ENCODE data around the gene CSTB.

CSTB gene

GRCh38 chr21:43750339-43751033 lies 25.6 kb downstream of the CSTB start:
- DNase-seq (ENCODE audit: low read depth in 2 of 2): no peak

- no peak for DNase-seq (ENCODE audit: low read depth in 2 of 2)
Measured at GRCh38 chr21:43749651-43750262, 26.4 kb downstream of the CSTB start.

GRCh38 chr21:43748622-43749021 lies 27.5 kb downstream of the CSTB start:
- DNase-seq (ENCODE audit: low read depth in 2 of 2): no peak

- no peak for DNase-seq (ENCODE audit: low read depth in 2 of 2)
Measured at GRCh38 chr21:43745772-43746517, 30.2 kb downstream of the CSTB start.

GRCh38 chr21:43744725-43745124 lies 31.4 kb downstream of the CSTB start:
- DNase-seq (ENCODE audit: low read depth in 2 of 2): no peak

GRCh38 chr21:43743947-43744346 lies 32.2 kb downstream of the CSTB start:
- DNase-seq (ENCODE audit: low read depth in 2 of 2): no peak

GRCh38 chr21:43741423-43742096 lies 34.5 kb downstream of the CSTB start:
- no peak for DNase-seq (ENCODE audit: low read depth in 2 of 2)

- DNase-seq (ENCODE audit: low read depth in 2 of 2): no peak
Measured at GRCh38 chr21:43740497-43741156, 35.5 kb downstream of the CSTB start.

- no peak for DNase-seq (ENCODE audit: low read depth in 2 of 2)
Measured at GRCh38 chr21:43739621-43740435, 36.3 kb downstream of the CSTB start.

GRCh38 chr21:43737158-43737950 lies 38.8 kb downstream of the CSTB start:
- DNase-seq (ENCODE audit: low read depth in 2 of 2): no peak

GRCh38 chr21:43736224-43736883 lies 39.8 kb downstream of the CSTB start:
- DNase-seq (ENCODE audit: low read depth in 2 of 2): no peak

- DNase-seq (ENCODE audit: low read depth in 2 of 2): no peak
Measured at GRCh38 chr21:43735236-43736091, 40.6 kb downstream of the CSTB start.

- no peak for DNase-seq (ENCODE audit: low read depth in 2 of 2)
Measured at GRCh38 chr21:43734928-43735229, 41.2 kb downstream of the CSTB start.

- DNase-seq (ENCODE audit: low read depth in 2 of 2): no peak
Measured at GRCh38 chr21:43734131-43734927, 41.8 kb downstream of the CSTB start.

GRCh38 chr21:43733529-43734071 lies 42.5 kb downstream of the CSTB start:
- no peak for DNase-seq (ENCODE audit: low read depth in 2 of 2)

GRCh38 chr21:43733060-43733459 lies 43.0 kb downstream of the CSTB start:
- no peak for DNase-seq (ENCODE audit: low read depth in 2 of 2)

- no peak for DNase-seq (ENCODE audit: low read depth in 2 of 2)
Measured at GRCh38 chr21:43731891-43732711, 44.0 kb downstream of the CSTB start.
